Measurements from ENCODE around the gene SELENOV.
A peak's percentile ranks its signal among the peaks of the same experiment; 100 is the strongest.

SELENOV gene

DNA sequence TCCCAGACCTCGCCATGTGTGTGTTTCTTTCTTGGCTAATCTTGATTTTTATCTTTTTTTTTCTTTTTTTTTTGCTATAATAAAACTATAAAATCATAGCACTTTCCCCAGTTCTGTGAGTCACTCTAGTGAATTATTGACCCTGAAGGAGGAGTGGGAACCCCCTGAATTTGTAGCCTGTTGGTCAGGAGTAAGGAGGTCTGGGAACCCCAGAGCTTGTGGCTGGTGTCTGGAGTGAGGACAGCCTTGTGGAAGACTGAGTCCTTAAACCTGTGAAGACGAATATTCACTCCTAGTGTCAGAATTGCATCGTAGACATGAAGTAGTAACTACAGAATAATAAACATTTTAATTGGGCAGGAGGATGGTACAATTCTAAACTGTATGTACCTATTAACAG, 10.3 kb downstream of the SELENOV start:
- no peak for DNase-seq

DNA sequence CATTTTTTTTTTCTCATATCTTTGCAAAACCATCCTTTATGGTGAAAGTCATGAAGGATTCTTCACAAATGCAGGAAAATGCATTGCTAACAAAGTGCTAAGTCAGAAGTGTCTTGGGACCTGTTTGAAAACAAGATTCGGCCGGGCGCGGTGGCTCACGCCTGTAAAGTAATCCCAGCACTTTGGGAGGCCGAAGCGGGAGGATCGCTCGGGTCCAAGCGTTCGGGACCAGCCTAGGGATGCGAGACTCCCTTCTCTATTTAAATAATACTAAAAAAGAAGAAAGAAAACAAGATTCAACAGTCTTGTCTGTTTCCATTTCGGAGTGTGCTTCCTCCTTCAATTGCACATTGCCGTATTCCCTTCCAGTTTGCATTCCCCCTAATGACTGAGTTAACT, 16.9 kb downstream of the SELENOV start:
- no peak for DNase-seq

- peak; percentile 83 to 88 (median 84) for DNase-seq
These were observed 17.5 kb downstream of the SELENOV start, which contains the start of gene EID2B for GRCh38 chr19:39532233-39533002. EID2B (minus strand) TSS chr19:39532852; CDS start chr19:39532802, 50 bp downstream.

- DNase-seq, result no peak
These were observed 18.1 kb downstream of the SELENOV start for GRCh38 chr19:39533003-39533512.

DNA sequence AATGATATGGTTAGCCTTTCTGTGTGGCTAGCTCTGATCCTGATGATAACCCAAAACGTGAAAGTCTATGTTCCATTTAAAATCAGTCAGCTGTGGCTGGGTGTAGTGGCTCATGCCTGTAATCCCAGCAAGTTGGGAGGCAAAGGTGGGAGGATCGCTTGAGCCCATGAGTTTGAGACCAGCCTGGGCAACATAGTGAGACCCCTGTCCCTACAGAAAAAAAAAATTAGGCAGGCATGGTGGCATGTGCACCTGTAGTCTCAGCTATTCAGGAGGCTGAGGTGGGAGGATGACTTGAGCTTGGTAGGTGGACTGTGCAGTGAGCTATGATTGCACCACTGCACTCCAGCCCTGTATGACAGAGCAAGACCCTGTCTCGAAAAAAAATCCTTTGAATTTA, 18.9 kb downstream of the SELENOV start:
- DNase-seq, result no peak

DNA sequence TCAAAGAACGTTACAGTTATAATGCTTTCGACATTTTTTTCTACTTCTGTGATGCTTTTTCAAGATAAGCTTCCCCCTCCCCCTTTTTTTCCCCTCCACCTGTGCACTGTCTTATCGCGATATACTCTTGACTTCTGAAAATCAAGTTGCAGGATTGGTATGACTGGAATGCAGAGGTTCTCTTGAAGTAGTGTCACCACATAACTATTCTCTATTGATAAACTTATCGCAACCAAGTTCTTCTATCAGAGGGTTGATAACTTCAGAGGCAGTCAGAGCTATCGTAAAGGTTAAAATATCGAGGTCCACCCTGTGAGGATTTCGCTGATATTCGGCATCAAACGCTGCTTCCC, 24.2 kb downstream of the SELENOV start:
- no peak for DNase-seq

- DNase-seq, result peak; percentile 81 to 88 (median 84)
These were observed 24.8 kb downstream of the SELENOV start, which contains the start of gene EID2 for GRCh38 chr19:39539518-39540332. EID2 (minus strand) TSS chr19:39540161; CDS start chr19:39540079, 82 bp downstream.

DNA sequence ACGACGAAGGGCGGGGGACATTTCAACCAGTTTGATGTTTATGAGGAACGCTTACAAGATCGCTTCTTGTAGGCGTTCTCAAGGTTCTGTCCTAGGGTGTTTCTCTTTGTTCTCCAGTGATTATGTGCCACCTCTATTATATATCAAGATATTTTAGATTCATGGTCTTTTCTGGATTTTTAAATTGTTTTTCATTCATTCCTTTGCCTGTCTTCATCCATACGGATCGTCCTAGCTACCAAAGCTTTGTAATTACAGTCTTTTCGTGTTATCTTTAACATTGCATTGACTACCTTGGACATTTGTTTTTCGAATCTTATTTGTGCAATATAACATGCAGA, 25.4 kb downstream of the SELENOV start:
- no peak for DNase-seq

GRCh38 chr19:39542206-39542605, 27.3 kb downstream of the SELENOV start:
- no peak for DNase-seq

- no peak for DNase-seq
These were observed 28.5 kb downstream of the SELENOV start for GRCh38 chr19:39543477-39543857.

DNA sequence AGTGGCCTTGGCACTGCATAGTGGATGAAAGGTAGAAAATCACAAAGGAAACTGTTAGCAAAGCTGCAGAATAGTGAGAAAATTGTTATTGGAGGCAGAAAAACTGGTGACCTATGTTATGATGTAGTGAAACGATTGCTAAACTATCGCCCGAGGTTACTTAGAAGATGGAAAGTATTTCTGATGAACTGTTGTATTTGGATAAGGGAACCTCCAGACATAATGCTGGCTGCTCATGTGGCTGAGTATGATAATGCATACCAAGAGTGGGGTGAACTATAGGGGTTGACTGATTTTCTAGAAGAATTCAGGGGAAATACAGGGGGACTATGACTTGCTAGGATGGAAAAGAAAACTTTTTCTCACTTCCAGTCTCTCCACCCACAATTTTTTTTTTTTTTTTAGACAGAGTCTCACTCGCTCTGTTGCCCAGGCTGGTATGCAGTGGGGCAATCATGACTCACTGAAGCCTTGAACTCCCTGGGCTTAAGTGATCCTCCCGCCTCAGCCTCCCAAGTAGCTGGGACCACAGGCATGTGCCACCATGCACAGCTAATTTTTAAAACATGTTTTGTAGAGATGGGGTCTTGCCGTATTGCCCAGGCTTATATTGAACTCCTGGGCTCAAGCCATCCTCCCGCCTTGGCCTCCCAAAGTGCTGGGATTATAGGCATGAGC, 29.4 kb downstream of the SELENOV start:
- no peak for DNase-seq

DNA sequence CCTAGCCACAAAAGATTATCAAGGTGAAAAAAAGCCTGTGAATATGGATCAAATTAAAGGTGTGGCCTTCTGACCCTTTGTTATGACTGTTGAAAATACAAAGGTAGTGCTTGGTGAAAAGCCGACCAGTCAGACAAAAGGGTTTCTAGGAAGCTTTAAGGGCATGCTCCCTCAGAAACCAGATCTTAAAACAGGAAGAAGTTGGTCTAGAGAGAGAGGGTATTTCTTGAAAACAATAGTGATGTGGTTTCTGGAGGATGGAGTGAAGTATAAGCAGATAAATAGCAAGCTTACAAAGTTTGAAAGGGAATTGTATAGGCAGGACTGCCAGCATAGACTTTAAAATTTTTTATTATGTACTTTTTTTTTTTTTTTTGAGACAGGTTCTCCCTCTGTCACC, 30.0 kb downstream of the SELENOV start:
- DNase-seq, result no peak

GRCh38 chr19:39546599-39546998, 31.7 kb downstream of the SELENOV start:
- DNase-seq, result no peak

DNA sequence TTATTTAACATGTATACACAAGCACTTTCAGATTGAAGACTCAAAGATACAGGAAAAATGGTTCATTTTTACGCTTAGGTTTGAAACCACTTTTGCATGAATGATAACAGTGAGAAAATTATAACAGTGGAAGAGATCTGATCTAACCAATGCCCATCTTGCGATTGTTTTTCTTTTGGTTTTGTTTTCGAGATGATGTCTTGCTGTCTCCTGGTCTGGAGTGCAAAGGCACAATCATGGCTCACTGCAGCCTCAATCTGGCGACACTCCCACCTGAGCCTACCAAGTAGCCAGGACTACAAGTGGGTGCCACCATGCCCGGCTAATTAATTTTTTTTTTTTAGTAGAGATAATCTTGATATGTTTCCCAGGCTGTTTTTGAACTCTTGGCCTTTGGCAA, 35.3 kb downstream of the SELENOV start:
- DNase-seq, result no peak

GRCh38 chr19:39553082-39553652, 38.2 kb downstream of the SELENOV start:
- DNase-seq, result no peak

GRCh38 chr19:39554701-39555311, 39.9 kb downstream of the SELENOV start:
- DNase-seq, result no peak

- DNase-seq, result no peak
These were observed 40.9 kb downstream of the SELENOV start for GRCh38 chr19:39555883-39556282.

GRCh38 chr19:39557811-39558623, 43.1 kb downstream of the SELENOV start:
- DNase-seq, result no peak

- DNase-seq, result no peak
These were observed 43.7 kb downstream of the SELENOV start for GRCh38 chr19:39558624-39559117.

GRCh38 chr19:39563408-39563807, 48.5 kb downstream of the SELENOV start:
- DNase-seq, result no peak

- no peak for DNase-seq
These were observed 51.1 kb downstream of the SELENOV start for GRCh38 chr19:39566064-39566463.

DNA sequence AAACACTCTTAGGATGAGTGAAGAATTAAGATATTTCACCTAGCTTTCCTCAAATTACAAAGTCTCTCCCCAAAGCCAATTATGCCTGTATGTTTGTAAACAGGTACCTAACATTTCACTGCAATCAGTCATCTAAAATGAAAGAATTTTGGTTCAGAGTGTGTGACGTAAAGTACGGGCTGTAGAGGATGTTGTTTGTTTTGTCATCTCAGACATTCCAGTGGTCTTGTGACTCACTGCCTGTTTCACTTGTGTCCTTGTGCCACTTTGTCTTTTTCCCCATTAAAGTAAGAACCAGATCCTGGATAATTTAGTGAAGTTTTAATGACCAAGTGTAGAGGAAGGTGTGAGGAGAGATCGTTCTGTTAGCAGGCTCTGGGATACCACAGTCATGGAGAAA, 53.7 kb downstream of the SELENOV start:
- DNase-seq, result no peak
